ENCODE measurements around the gene SLAMF8. TPM values are rescaled to one million over a fixed set of nuclear protein-coding genes. Genes with fewer than 3 reads are reported as not detected.

The SLAMF8 gene
- total and polyA plus RNA-seq, 2 of the 8 experiments (the other 6 are each of a cell fraction or from before 2014, with no cell fraction given): not detected

DNA sequence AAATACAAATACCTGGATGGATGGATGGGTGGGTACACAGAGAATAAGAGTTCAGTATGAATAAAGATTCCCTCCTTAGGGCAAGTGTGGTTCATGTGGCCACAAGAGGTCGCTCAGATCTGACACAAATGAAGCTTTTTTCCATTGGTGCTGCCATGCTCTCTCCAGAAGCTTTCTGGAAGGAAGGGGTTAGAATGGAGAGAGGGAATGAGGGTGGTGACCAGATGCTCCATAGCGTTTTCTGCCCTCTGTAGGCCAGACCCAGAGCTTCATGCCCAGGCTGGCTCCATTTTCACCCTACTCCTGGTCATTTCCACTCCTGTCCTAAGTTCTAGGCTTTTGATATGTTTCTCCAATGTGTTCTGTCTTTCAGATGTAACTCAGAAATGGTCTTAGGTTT is 27.8 kb upstream of the SLAMF8 start:
- TF ChIP-seq KDM4A (IDR thresholded peaks at IDR 0.05; ENCODE audit: low read depth, low read length, severe bottlenecking) (no peak), RAD21 (IDR thresholded peaks at IDR 0.05 in 1 of 2, conservative IDR thresholded peaks at IDR 0.05 in 1 of 2; ENCODE audit: low read depth in 2 of 2, low read length in 2 of 2) (peak; percentile 83 to 85), YY1 (IDR thresholded peaks at IDR 0.05; ENCODE audit: low read depth, low read length) (peak; percentile 83), MAFK (IDR thresholded peaks at IDR 0.05; ENCODE audit: low read depth, low read length) (no peak), RNF2 (IDR thresholded peaks at IDR 0.05; ENCODE audit: borderline replicate concordance, low read depth, low read length, missing control alignments, poor library complexity, severe bottlenecking) (no peak), SP1 (IDR thresholded peaks at IDR 0.05; ENCODE audit: low read depth, low read length) (0 out of 2 replicates have a peak, but pooled peaks have one; percentile 19)
- TF ChIP-seq, protein P1, sequence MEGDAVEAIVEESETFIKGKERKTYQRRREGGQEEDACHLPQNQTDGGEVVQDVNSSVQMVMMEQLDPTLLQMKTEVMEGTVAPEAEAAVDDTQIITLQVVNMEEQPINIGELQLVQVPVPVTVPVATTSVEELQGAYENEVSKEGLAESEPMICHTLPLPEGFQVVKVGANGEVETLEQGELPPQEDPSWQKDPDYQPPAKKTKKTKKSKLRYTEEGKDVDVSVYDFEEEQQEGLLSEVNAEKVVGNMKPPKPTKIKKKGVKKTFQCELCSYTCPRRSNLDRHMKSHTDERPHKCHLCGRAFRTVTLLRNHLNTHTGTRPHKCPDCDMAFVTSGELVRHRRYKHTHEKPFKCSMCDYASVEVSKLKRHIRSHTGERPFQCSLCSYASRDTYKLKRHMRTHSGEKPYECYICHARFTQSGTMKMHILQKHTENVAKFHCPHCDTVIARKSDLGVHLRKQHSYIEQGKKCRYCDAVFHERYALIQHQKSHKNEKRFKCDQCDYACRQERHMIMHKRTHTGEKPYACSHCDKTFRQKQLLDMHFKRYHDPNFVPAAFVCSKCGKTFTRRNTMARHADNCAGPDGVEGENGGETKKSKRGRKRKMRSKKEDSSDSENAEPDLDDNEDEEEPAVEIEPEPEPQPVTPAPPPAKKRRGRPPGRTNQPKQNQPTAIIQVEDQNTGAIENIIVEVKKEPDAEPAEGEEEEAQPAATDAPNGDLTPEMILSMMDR (IDR thresholded peaks at IDR 0.05; ENCODE audit: control extremely low read depth in 1 of 3, insufficient read depth in 1 of 3, low read depth in 1 of 3, low read length in 3 of 3): peak; percentile 52 to 96 (median 91)
- TF ChIP-seq, protein P2, sequence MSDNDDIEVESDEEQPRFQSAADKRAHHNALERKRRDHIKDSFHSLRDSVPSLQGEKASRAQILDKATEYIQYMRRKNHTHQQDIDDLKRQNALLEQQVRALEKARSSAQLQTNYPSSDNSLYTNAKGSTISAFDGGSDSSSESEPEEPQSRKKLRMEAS (IDR thresholded peaks at IDR 0.05): peak; percentile 21; the same call in 1 of the 2 replicates
- peak; percentile 99 for FAIRE-seq
- no peak overlapping the region for H2BK20ac ChIP-seq (ENCODE audit: low read length)
- H2AFZ ChIP-seq (ENCODE audit: low read length): peak overlapping the region; percentile 70
- no peak overlapping the region for H4K5ac ChIP-seq (ENCODE audit: insufficient read length, low read depth, low read length)
- H3K56ac ChIP-seq (replicated peaks; ENCODE audit: insufficient read length, low read depth, low read length): no peak overlapping the region
- POLR2A ChIA-PET (ENCODE audit: partially characterized antibody): interaction anchor here (0.7 to 2.0 kb wide), 3 partner anchors 9 to 92 kb away, joined by 3 to 10 read pairs (median 3); no protein-coding TSS in a partner anchor
- no peak overlapping the region for H3K4me2 ChIP-seq (ENCODE audit: insufficient read depth in 1 of 2, low read depth in 2 of 2, low read length in 2 of 2)
- CTCF ChIA-PET (ENCODE audit: partially characterized antibody): interaction anchor here (0.7 to 26.0 kb wide), 56 partner anchors 9 to 666 kb away, joined by 3 to 645 read pairs (median 6); partner anchors contain the start of genes DUSP23, SLAMF8 and VSIG8
- H3K4ac ChIP-seq (replicated peaks; ENCODE audit: insufficient read length, low read depth, low read length): no peak overlapping the region
- no peaks in the 10 kb centered on the region for H3K79me1 ChIP-seq (ENCODE audit: low read depth, low read length)
- H3K14ac ChIP-seq (ENCODE audit: insufficient read length): no peak overlapping the region
- 4% methylated on average over 2 of the region's 2 CpGs; no CpG with 5 or more reads in 1 of the 2 experiments for WGBS, 2 experiments (ENCODE audit: extremely low coverage in 1 of 2, insufficient coverage in 1 of 2, insufficient read length in 1 of 2, insufficient replicate concordance in 2 of 2, low coverage in 1 of 2, low lambda C conversion rate in 2 of 2, missing lambda C conversion rate in 1 of 2)
- H3K79me2 ChIP-seq (ENCODE audit: control insufficient read depth in 1 of 2, insufficient read depth in 2 of 2, low read length in 2 of 2): no peaks in the 10 kb centered on the region
- H3K9ac ChIP-seq (replicated peaks in 1 of 4; ENCODE audit: extremely low read depth in 1 of 4, low read depth in 3 of 4, low read length in 3 of 4): no peak overlapping the region
- H3K36me3 ChIP-seq (ENCODE audit: control insufficient read depth in 2 of 4, insufficient read depth in 4 of 4, low read length in 3 of 4): no peaks in the 10 kb centered on the region
- no peaks in the 10 kb centered on the region for H3K23me2 ChIP-seq (ENCODE audit: low read depth, low read length)
- no peak overlapping the region for H2BK120ac ChIP-seq (replicated peaks; ENCODE audit: low read depth, low read length)
- H2BK12ac ChIP-seq (ENCODE audit: low read depth, low read length): no peak overlapping the region
- H2AK5ac ChIP-seq (ENCODE audit: low read depth, low read length): no peak overlapping the region
- no peak overlapping the region for H3K4me3 ChIP-seq (ENCODE audit: extremely low read depth in 1 of 4, insufficient read depth in 2 of 4, low read depth in 3 of 4, low read length in 4 of 4)
- H4K20me1 ChIP-seq (replicated peaks in 1 of 2; ENCODE audit: control insufficient read depth in 1 of 2, insufficient read depth in 2 of 2, low read length in 2 of 2): no peaks in the 10 kb centered on the region
- DNase-seq (ENCODE audit: low read depth in 1 of 2, low spot score in 2 of 2): peak in 1 of 2 experiments; percentile 59
- H3K9me3 ChIP-seq (ENCODE audit: insufficient read depth in 2 of 2, low read depth in 1 of 2, low read length in 1 of 2): no peaks in the 10 kb centered on the region
- no peak overlapping the region for H4K8ac ChIP-seq (ENCODE audit: extremely low read depth, insufficient read depth, low read length)
- H3K27ac ChIP-seq (ENCODE audit: low read depth, low read length): no peak overlapping the region
- H3K23ac ChIP-seq (ENCODE audit: insufficient read length): no peak overlapping the region
- no peak overlapping the region for H2BK15ac ChIP-seq (ENCODE audit: low read length)
- no peak overlapping the region for H2BK5ac ChIP-seq (ENCODE audit: low read depth, low read length)
- no peaks in the 10 kb centered on the region for H3K27me3 ChIP-seq (replicated peaks in 1 of 4; ENCODE audit: control insufficient read depth in 3 of 4, extremely low read depth in 1 of 4, insufficient read depth in 3 of 4, low read length in 3 of 4)
- H3K18ac ChIP-seq (ENCODE audit: extremely low read depth, low read length): no peak overlapping the region
- H3K4me1 ChIP-seq (replicated peaks in 1 of 4; ENCODE audit: control insufficient read depth in 3 of 4, insufficient read depth in 4 of 4, low read length in 3 of 4): no peaks in the 10 kb centered on the region
- H4K91ac ChIP-seq (replicated peaks; ENCODE audit: insufficient read length, low read length): no peak overlapping the region
